ENCODE data around the gene HSD17B10. TPM values are rescaled to one million over a fixed set of nuclear protein-coding genes. Genes with fewer than 3 reads are reported as not detected.

The HSD17B10 gene
- total RNA-seq, 1 experiment from 2014 or later = 112 TPM

GRCh38 chrX:53403535-53403934 is 30.6 kb downstream of the HSD17B10 start:
- peaks cover 35 to 79% (median 49%) of the 10 kb centered on the region in 3 experiments for H3K36me3 Mint-ChIP-seq (ENCODE audit: insufficient read depth in 1 of 3, low read depth in 3 of 3)
- no peak overlapping the region for H4K5ac ChIP-seq (ENCODE audit: insufficient read length, low read depth, low read length)
- no peaks in the 10 kb centered on the region for H3K4me1 ChIP-seq (ENCODE audit: insufficient read depth, low read length)
- H3K27me3 Mint-ChIP-seq (ENCODE audit: low read depth) = no peaks in the 10 kb centered on the region
- peaks cover 21 to 26% of the 10 kb centered on the region in 2 experiments for H3K4me1 Mint-ChIP-seq
- no peak overlapping the region for H4K8ac ChIP-seq (replicated peaks; ENCODE audit: insufficient read length, low read depth, low read length)
- no peak overlapping the region for H3T11ph ChIP-seq (ENCODE audit: low read length)
- H3K23ac ChIP-seq (ENCODE audit: insufficient read length, low read depth, low read length) = no peak overlapping the region
- H2BK12ac ChIP-seq (ENCODE audit: insufficient read length, low read depth, low read length) = no peak overlapping the region
- no peak overlapping the region for H3K27ac ChIP-seq (ENCODE audit: insufficient read length, low read depth, low read length)
- no peak overlapping the region for H3K56ac ChIP-seq (ENCODE audit: insufficient read length, low read depth, low read length)
- H2BK20ac ChIP-seq (ENCODE audit: low read depth, low read length, poor library complexity, severe bottlenecking) = no peak overlapping the region
- H3K9ac ChIP-seq (ENCODE audit: extremely low read depth, insufficient read length, low read length) = no peak overlapping the region
- no peak overlapping the region for H4K91ac ChIP-seq (ENCODE audit: insufficient read length, low read depth, low read length)
- no peak overlapping the region for H3K4me3 Mint-ChIP-seq
- H3K14ac ChIP-seq (ENCODE audit: insufficient read depth, low read length) = no peak overlapping the region
- no peak for TF ChIP-seq CTCF (conservative IDR thresholded peaks at IDR 0.05)
- no peak overlapping the region for H2AK5ac ChIP-seq (ENCODE audit: insufficient read length, low read length)
- no peak overlapping the region for H3K4ac ChIP-seq (ENCODE audit: low read depth, low read length)
- peaks cover 54 to 63% of the 10 kb centered on the region in 2 experiments for H3K9me3 Mint-ChIP-seq
- no peak overlapping the region for H3K4me2 ChIP-seq (ENCODE audit: insufficient read depth, insufficient read length, low read length)
- no peak for DNase-seq
- H3K79me2 ChIP-seq (ENCODE audit: insufficient read depth, low read length) = no peaks in the 10 kb centered on the region
- H3K27ac Mint-ChIP-seq = peak overlapping the region in 1 of 3 experiments; percentile 2; a peak in 2 of 7 replicates
- no peaks in the 10 kb centered on the region for H3K27me3 ChIP-seq (ENCODE audit: insufficient read depth, low read length)
- no peak overlapping the region for H2BK5ac ChIP-seq (ENCODE audit: insufficient read length, low read length)
- H3K23me2 ChIP-seq (ENCODE audit: insufficient read length, low read depth, low read length, poor library complexity, severe bottlenecking) = no peaks in the 10 kb centered on the region
- H4K20me1 ChIP-seq (ENCODE audit: control insufficient read depth, insufficient read depth, insufficient read length) = no peaks in the 10 kb centered on the region
- H3K18ac ChIP-seq (ENCODE audit: insufficient read length, low read depth, low read length) = no peak overlapping the region
- WGBS (ENCODE audit: extremely low coverage, insufficient read length, low lambda C conversion rate) = 100% methylated on average over 2 of the region's 10 CpGs
- H3K79me1 ChIP-seq (ENCODE audit: insufficient read depth, low read depth, low read length, poor library complexity, severe bottlenecking) = no peaks in the 10 kb centered on the region
- peaks cover 57% of the 10 kb centered on the region for H3K9me3 ChIP-seq (ENCODE audit: control insufficient read depth, low read depth, low read length)
- no peak overlapping the region for H2BK120ac ChIP-seq (ENCODE audit: low read depth, low read length, poor library complexity, severe bottlenecking)
- no peak overlapping the region for H2BK15ac ChIP-seq (ENCODE audit: low read depth, low read length)
- no peak overlapping the region for H2AFZ ChIP-seq (ENCODE audit: low read length)

All from H9 (cell line).